Mesothelial cell of epicardium (in vitro differentiated cells): ENCODE measurements around the gene OR51L1. TPM values are rescaled to one million over a fixed set of nuclear protein-coding genes. Genes with fewer than 3 reads are reported as not detected.

Source experiments
- DNase-seq, 2 experiments: peaks; one replicate each; pipeline ENCODE4 v3.0.0; 2021; ENCODE audit warnings: low spot score in 2 of 2; ENCODE audit not compliant: unreplicated experiment in 2 of 2
- H3K27ac Mint-ChIP-seq: 2 replicates; pipeline ENCODE4 v1.8.0; 2021; ENCODE audit warnings: mixed read lengths
- H3K27me3 Mint-ChIP-seq: 2 replicates; pipeline ENCODE4 v1.8.0; 2021; ENCODE audit warnings: low read depth, mixed read lengths
- H3K36me3 Mint-ChIP-seq: 2 replicates; pipeline ENCODE4 v1.8.0; 2021; ENCODE audit warnings: mixed read lengths
- H3K4me1 Mint-ChIP-seq: 2 replicates; pipeline ENCODE4 v1.8.0; 2021; ENCODE audit warnings: mixed read lengths
- H3K4me3 Mint-ChIP-seq: 2 replicates; pipeline ENCODE4 v1.8.0; 2021; ENCODE audit warnings: mild to moderate bottlenecking, moderate library complexity, mixed read lengths
- H3K9me3 Mint-ChIP-seq: 2 replicates; pipeline ENCODE4 v1.8.0; 2021; ENCODE audit warnings: mixed read lengths
- total RNA-seq: library from RNA; stranded (reverse); gene quantifications from 3 replicates; pipeline ENCODE4 v1.2.1, GENCODE V29; 2021
- TF ChIP-seq, protein P1 (sequence below): fragments of 200-600 bp; sonication (generic); IDR thresholded peaks from one replicate; pipeline ENCODE4 v1.5.0; 2021; ENCODE audit warnings: antibody characterized with exemption; ENCODE audit not compliant: unreplicated experiment

The OR51L1 gene
- total RNA-seq, 1 donor from 2014 or later, result not detected

DNA sequence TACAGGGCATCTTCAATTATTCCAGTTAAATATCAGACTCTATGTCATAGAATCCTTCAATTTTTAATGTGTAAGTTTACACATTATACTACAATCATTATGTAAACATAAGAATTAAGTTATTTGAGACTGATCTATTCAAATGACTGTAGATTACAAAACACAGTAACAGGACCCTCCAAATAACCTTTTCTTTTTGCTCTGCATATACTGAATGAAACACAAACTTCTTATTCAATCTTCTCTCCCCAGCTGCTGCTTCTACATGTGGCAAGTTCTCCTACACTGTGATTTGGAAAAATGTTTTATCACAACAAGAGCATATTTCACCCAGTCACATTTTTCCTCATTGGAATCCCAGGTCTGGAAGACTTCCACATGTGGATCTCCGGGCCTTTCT is 51.6 kb downstream of the OR51L1 start, which contains the start of gene OR52J3:
TSS of gene OR52J3 (plus strand) at position 301 of the 400 bp plus-strand sequence. CDS start at position 301, 0 bp downstream.
- peaks cover 5% of the 10 kb centered on the region for H3K27me3 Mint-ChIP-seq
- H3K9me3 Mint-ChIP-seq, result no peaks in the 10 kb centered on the region
- no peak for DNase-seq
- H3K27ac Mint-ChIP-seq, result no peak within 1 kb of the TSS
- TF ChIP-seq, protein P1, sequence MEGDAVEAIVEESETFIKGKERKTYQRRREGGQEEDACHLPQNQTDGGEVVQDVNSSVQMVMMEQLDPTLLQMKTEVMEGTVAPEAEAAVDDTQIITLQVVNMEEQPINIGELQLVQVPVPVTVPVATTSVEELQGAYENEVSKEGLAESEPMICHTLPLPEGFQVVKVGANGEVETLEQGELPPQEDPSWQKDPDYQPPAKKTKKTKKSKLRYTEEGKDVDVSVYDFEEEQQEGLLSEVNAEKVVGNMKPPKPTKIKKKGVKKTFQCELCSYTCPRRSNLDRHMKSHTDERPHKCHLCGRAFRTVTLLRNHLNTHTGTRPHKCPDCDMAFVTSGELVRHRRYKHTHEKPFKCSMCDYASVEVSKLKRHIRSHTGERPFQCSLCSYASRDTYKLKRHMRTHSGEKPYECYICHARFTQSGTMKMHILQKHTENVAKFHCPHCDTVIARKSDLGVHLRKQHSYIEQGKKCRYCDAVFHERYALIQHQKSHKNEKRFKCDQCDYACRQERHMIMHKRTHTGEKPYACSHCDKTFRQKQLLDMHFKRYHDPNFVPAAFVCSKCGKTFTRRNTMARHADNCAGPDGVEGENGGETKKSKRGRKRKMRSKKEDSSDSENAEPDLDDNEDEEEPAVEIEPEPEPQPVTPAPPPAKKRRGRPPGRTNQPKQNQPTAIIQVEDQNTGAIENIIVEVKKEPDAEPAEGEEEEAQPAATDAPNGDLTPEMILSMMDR, result no peak
- no peaks in the 10 kb centered on the region for H3K4me1 Mint-ChIP-seq
- no peaks in the 10 kb centered on the region for H3K36me3 Mint-ChIP-seq
- no peak within 1 kb of the TSS for H3K4me3 Mint-ChIP-seq

DNA sequence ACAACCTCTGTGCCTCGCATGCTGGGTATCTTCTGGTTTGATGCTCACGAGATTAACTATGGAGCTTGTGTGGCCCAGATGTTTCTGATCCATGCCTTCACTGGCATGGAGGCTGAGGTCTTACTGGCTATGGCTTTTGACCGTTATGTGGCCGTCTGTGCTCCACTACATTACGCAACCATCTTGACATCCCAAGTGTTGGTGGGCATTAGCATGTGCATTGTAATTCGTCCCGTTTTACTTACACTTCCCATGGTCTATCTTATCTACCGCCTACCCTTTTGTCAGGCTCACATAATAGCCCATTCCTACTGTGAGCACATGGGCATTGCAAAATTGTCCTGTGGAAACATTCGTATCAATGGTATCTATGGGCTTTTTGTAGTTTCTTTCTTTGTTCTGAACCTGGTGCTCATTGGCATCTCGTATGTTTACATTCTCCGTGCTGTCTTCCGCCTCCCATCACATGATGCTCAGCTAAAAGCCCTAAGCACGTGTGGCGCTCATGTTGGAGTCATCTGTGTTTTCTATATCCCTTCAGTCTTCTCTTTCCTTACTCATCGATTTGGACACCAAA is 52.2 kb downstream of the OR51L1 start:
- no peaks in the 10 kb centered on the region for H3K4me1 Mint-ChIP-seq
- no peak overlapping the region for H3K27ac Mint-ChIP-seq
- no peaks in the 10 kb centered on the region for H3K9me3 Mint-ChIP-seq
- DNase-seq, result no peak
- no peak overlapping the region for H3K4me3 Mint-ChIP-seq
- peaks cover 5% of the 10 kb centered on the region for H3K27me3 Mint-ChIP-seq
- TF ChIP-seq, protein P1, result no peak
- no peaks in the 10 kb centered on the region for H3K36me3 Mint-ChIP-seq

Other genes starting within 250 kb of the OR51L1 start
- not detected in 3 replicates for gene OR51F1, start 224.9 kb upstream of the OR51L1 start, total RNA-seq
- gene OR52R1, start 190.5 kb upstream of the OR51L1 start, total RNA-seq, result not detected in 3 replicates
- not detected in 3 replicates for gene OR51F2, start 173.5 kb upstream of the OR51L1 start, total RNA-seq
- gene OR51S1, start 145.6 kb upstream of the OR51L1 start, total RNA-seq, result not detected in 3 replicates
- gene OR51T1, start 113.0 kb upstream of the OR51L1 start, total RNA-seq, result not detected in 3 replicates
- not detected in 3 replicates for gene OR51A7, start 91.1 kb upstream of the OR51L1 start, total RNA-seq
- not detected in 3 replicates for gene OR51G2, start 75.5 kb upstream of the OR51L1 start, total RNA-seq
- not detected in 3 replicates for gene OR51G1, start 70.5 kb upstream of the OR51L1 start, total RNA-seq
- gene OR51A4, start 47.2 kb upstream of the OR51L1 start, total RNA-seq, result not detected in 3 replicates
- not detected in 3 replicates for gene OR51A2, start 39.1 kb upstream of the OR51L1 start, total RNA-seq
- not detected in 3 replicates for gene OR52J3, start 51.7 kb downstream of the OR51L1 start, total RNA-seq
- not detected in 3 replicates for gene OR52E2, start 64.8 kb downstream of the OR51L1 start, total RNA-seq
- gene OR52E1, start 74.7 kb downstream of the OR51L1 start, total RNA-seq, result not detected in 3 replicates
- gene OR52A5, start 143.5 kb downstream of the OR51L1 start, total RNA-seq, result not detected in 3 replicates
- gene OR52A1, start 159.9 kb downstream of the OR51L1 start, total RNA-seq, result 0.02 TPM in 2 of 3 replicates, not detected in the other
- gene OR51V1, start 205.8 kb downstream of the OR51L1 start, total RNA-seq, result not detected in 3 replicates
- not detected in 3 replicates for gene HBB, start 232.2 kb downstream of the OR51L1 start, total RNA-seq
- gene HBD, start 239.6 kb downstream of the OR51L1 start, total RNA-seq, result 1.9 to 3.0 TPM (median 2.6 TPM) in 3 replicates